SK-N-SH treated with all-trans-retinoic acid at 6 μM for 48 hours (cell line): Measurements from ENCODE around the gene SUGCT.

Experiments
- ATAC-seq: fragments of 200-7000 bp; cut with Tn5 transposase; 3 replicates; pipeline ENCODE4 v1.9.1; 2020; ENCODE audit warnings: mild to moderate bottlenecking, moderate library complexity
- ARNTL ChIP-seq: fragments of 450-650 bp; formaldehyde crosslinking; IDR thresholded peaks from 2 replicates; pipeline ENCODE4 v1.5.0; 2020; ENCODE audit warnings: low read depth, mild to moderate bottlenecking, moderate library complexity, borderline replicate concordance
- BACH2 ChIP-seq: fragments of 250-450 bp; sonication (Bioruptor Pico); IDR thresholded peaks from 2 replicates; pipeline ENCODE4 v1.9.0; 2021; ENCODE audit warnings: mild to moderate bottlenecking, borderline replicate concordance
- CSDC2 ChIP-seq: fragments of 250-450 bp; sonication (Bioruptor Pico); IDR thresholded peaks from 2 replicates; pipeline ENCODE4 v1.5.0; 2020; ENCODE audit warnings: mild to moderate bottlenecking, moderate library complexity
- CSRNP3 ChIP-seq: fragments of 250-450 bp; sonication (Bioruptor Pico); IDR thresholded peaks from 2 replicates; pipeline ENCODE4 v1.5.1; 2021; ENCODE audit warnings: mild to moderate bottlenecking, moderate library complexity
- ESRRG ChIP-seq: fragments of 250-450 bp; sonication (Bioruptor Pico); IDR thresholded peaks from 2 replicates; pipeline ENCODE4 v1.6.1; 2021; ENCODE audit warnings: mild to moderate bottlenecking
- GLIS3 ChIP-seq: fragments of 250-450 bp; sonication (Bioruptor Pico); IDR thresholded peaks from 2 replicates; pipeline ENCODE4 v1.5.0; 2020; ENCODE audit warnings: mild to moderate bottlenecking, moderate library complexity
- OSR1 ChIP-seq: fragments of 250-450 bp; sonication (Bioruptor Pico); IDR thresholded peaks from 2 replicates; pipeline ENCODE4 v1.8.0; 2022; ENCODE audit warnings: moderate library complexity, mild to moderate bottlenecking, inconsistent platforms
- PATZ1 ChIP-seq: fragments of 250-450 bp; sonication (Bioruptor Pico); IDR thresholded peaks from 2 replicates; pipeline ENCODE4 v1.8.0; 2020; ENCODE audit warnings: mild to moderate bottlenecking, moderate library complexity, borderline replicate concordance
- POU6F1 ChIP-seq: fragments of 250-450 bp; sonication (Bioruptor Pico); IDR thresholded peaks from 2 replicates; pipeline ENCODE4 v1.8.0; 2021; ENCODE audit warnings: low read depth, mild to moderate bottlenecking, moderate library complexity, borderline replicate concordance
- PPARA ChIP-seq: fragments of 250-450 bp; sonication (Bioruptor Pico); IDR thresholded peaks from 2 replicates; pipeline ENCODE4 v1.5.0; 2020; ENCODE audit warnings: mild to moderate bottlenecking, borderline replicate concordance
- RARB ChIP-seq: fragments of 250-450 bp; sonication (Bioruptor Pico); IDR thresholded peaks from 2 replicates; pipeline ENCODE4 v1.8.0; 2021; ENCODE audit warnings: mild to moderate bottlenecking, moderate library complexity
- SNAI2 ChIP-seq: fragments of 250-450 bp; sonication (Bioruptor Pico); IDR thresholded peaks from 2 replicates; pipeline ENCODE4 v1.5.0; 2020; ENCODE audit warnings: mild to moderate bottlenecking, moderate library complexity
- TCF4 ChIP-seq: fragments of 250-450 bp; sonication (Bioruptor Pico); IDR thresholded peaks from 2 replicates; pipeline ENCODE4 v1.8.0; 2021; ENCODE audit warnings: mild to moderate bottlenecking, moderate library complexity, borderline replicate concordance
- TOX ChIP-seq: fragments of 250-450 bp; sonication (Bioruptor Pico); IDR thresholded peaks from 2 replicates; pipeline ENCODE4 v1.8.0; 2021; ENCODE audit warnings: mild to moderate bottlenecking, moderate library complexity, borderline replicate concordance
- TSHZ2 ChIP-seq: fragments of 250-450 bp; sonication (Bioruptor Pico); IDR thresholded peaks from 2 replicates; pipeline ENCODE4 v1.5.0; 2020; ENCODE audit warnings: mild to moderate bottlenecking, moderate library complexity
- ZC3H10 ChIP-seq: fragments of 250-450 bp; sonication (Bioruptor Pico); IDR thresholded peaks from 2 replicates; pipeline ENCODE4 v1.5.1; 2021; ENCODE audit warnings: mild to moderate bottlenecking, moderate library complexity
- ZFP3 ChIP-seq: fragments of 250-450 bp; sonication (Bioruptor Pico); IDR thresholded peaks from 2 replicates; pipeline ENCODE4 v1.5.0; 2020; ENCODE audit warnings: mild to moderate bottlenecking, moderate library complexity
- ZFP30 ChIP-seq: fragments of 450-650 bp; formaldehyde crosslinking; IDR thresholded peaks from 2 replicates; pipeline ENCODE4 v1.5.0; 2022; ENCODE audit warnings: mild to moderate bottlenecking, moderate library complexity
- ZNF565 ChIP-seq: fragments of 450-650 bp; formaldehyde crosslinking; conservative IDR thresholded peaks from 2 replicates; pipeline ENCODE4 v1.5.0; 2020; ENCODE audit warnings: low read depth, mild to moderate bottlenecking, moderate library complexity
- ZNF70 ChIP-seq: fragments of 450-650 bp; formaldehyde crosslinking; IDR thresholded peaks from 2 replicates; pipeline ENCODE4 v1.5.0; 2020; ENCODE audit warnings: mild to moderate bottlenecking, moderate library complexity
- TF ChIP-seq, protein P1 (sequence below): fragments of 250-450 bp; sonication (Bioruptor Pico); IDR thresholded peaks from 2 replicates; pipeline ENCODE4 v1.5.1; 2020; ENCODE audit warnings: low read depth, mild to moderate bottlenecking, moderate library complexity

The SUGCT gene

GRCh38 chr7:40276061-40276460 lies 141.3 kb downstream of the SUGCT start:
- no peak for TF ChIP-seq BACH2 (CRISPR knock-in tag)
- no peak for TF ChIP-seq ESRRG (CRISPR knock-in tag)
- no peak for TF ChIP-seq PATZ1 (CRISPR knock-in tag)
- no peak for TF ChIP-seq ZNF70
- no peak for TF ChIP-seq SNAI2 (CRISPR knock-in tag)
- no peak for TF ChIP-seq TOX
- no peak for TF ChIP-seq ZC3H10 (CRISPR knock-in tag)
- TF ChIP-seq CSDC2 (CRISPR knock-in tag) = no peak
- TF ChIP-seq GLIS3 (CRISPR knock-in tag) = no peak
- no peak for TF ChIP-seq TCF4 (CRISPR knock-in tag)
- TF ChIP-seq, all 23 proteins: peak for 0
- no peak for ATAC-seq

DNA sequence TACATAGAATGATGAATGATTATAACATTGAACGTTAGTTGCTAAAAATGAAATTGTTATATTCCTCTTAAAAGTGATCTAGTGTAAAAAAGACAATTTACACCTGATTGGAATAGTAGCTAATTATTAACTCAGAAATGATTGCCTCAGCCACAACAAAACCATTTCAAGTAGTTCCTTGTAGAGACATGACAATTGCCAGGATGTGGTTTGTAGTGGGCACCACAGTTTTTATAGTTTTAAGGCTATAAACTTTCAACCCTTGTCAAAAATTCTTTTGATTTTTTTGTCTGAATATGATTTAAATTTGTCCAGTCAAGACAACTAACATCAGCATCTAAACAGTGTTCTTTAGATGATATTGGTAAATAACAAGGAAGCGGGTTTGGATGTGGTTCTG lies 145.2 kb downstream of the SUGCT start:
- no peak for ATAC-seq
- TF ChIP-seq TCF4 (CRISPR knock-in tag) (no peak), POU6F1 (no peak), SNAI2 (CRISPR knock-in tag) (no peak), RARB (CRISPR knock-in tag) (no peak), TSHZ2 (no peak), ZFP3 (CRISPR knock-in tag) (no peak), ZNF565 (CRISPR knock-in tag) (no peak), GLIS3 (CRISPR knock-in tag) (no peak), TOX (no peak), ZNF70 (no peak), ZFP30 (no peak), PATZ1 (CRISPR knock-in tag) (no peak), ESRRG (CRISPR knock-in tag) (no peak), ARNTL (no peak), CSDC2 (CRISPR knock-in tag) (no peak), BACH2 (CRISPR knock-in tag) (no peak), CSRNP3 (CRISPR knock-in tag) (no peak), PPARA (CRISPR knock-in tag) (no peak), OSR1 (CRISPR knock-in tag) (no peak)
- TF ChIP-seq, protein P1, sequence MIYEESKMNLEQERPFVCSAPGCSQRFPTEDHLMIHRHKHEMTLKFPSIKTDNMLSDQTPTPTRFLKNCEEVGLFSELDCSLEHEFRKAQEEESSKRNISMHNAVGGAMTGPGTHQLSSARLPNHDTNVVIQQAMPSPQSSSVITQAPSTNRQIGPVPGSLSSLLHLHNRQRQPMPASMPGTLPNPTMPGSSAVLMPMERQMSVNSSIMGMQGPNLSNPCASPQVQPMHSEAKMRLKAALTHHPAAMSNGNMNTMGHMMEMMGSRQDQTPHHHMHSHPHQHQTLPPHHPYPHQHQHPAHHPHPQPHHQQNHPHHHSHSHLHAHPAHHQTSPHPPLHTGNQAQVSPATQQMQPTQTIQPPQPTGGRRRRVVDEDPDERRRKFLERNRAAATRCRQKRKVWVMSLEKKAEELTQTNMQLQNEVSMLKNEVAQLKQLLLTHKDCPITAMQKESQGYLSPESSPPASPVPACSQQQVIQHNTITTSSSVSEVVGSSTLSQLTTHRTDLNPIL (CRISPR knock-in tag) = no peak
